HG03039 (cell line): ENCODE results near the gene RBP7.
"Not testable (repeated sequence)": the region's sequence is repeated elsewhere in the genome, so short reads cannot be mapped to it uniquely, and the experiment has no call there.

Source experiments
- ATAC-seq: cut with Tn5 transposase; IDR thresholded peaks from one replicate; pipeline ENCODE4 v1.9.1; 2021; ENCODE audit warnings: mild to moderate bottlenecking, moderate library complexity; ENCODE audit not compliant: unreplicated experiment

Gene RBP7

GRCh38 chr1:9996624-9997582 is at the start of gene RBP7:
Gene RBP7 (plus strand): TSS chr1:9997228. CDS start chr1:9997259, 31 bp downstream.
- ATAC-seq = no peak

- no peak for ATAC-seq
Observed at GRCh38 chr1:9957726-9958125, 39.3 kb upstream of the RBP7 start.

- ATAC-seq = no peak
Observed at GRCh38 chr1:9960011-9960410, 37.0 kb upstream of the RBP7 start.

- no peak for ATAC-seq
Observed at GRCh38 chr1:9960706-9961562, 36.1 kb upstream of the RBP7 start.

GRCh38 chr1:9984253-9984652 is 12.8 kb upstream of the RBP7 start:
- no peak for ATAC-seq

GRCh38 chr1:9985001-9985400 is 12.0 kb upstream of the RBP7 start:
- no peak for ATAC-seq

GRCh38 chr1:9989773-9990172 is 7.3 kb upstream of the RBP7 start:
- ATAC-seq = no peak

GRCh38 chr1:9990944-9991343 is 6.1 kb upstream of the RBP7 start:
- ATAC-seq = no peak

- ATAC-seq = no peak
Observed at GRCh38 chr1:9992910-9993309, 4.1 kb upstream of the RBP7 start.

GRCh38 chr1:9993561-9994075 is 3.4 kb upstream of the RBP7 start:
- no peak for ATAC-seq

GRCh38 chr1:10001016-10001665 is 4.1 kb downstream of the RBP7 start:
- no peak for ATAC-seq

GRCh38 chr1:10005248-10005647 is 8.2 kb downstream of the RBP7 start:
- ATAC-seq = not testable (repeated sequence)

- ATAC-seq = no peak
Observed at GRCh38 chr1:10007169-10007568, 10.1 kb downstream of the RBP7 start.

- ATAC-seq = no peak
Observed at GRCh38 chr1:10014016-10014415, 17.0 kb downstream of the RBP7 start.

GRCh38 chr1:10019561-10019960 is 22.5 kb downstream of the RBP7 start:
- ATAC-seq = no peak

GRCh38 chr1:10020086-10020485 is 23.1 kb downstream of the RBP7 start:
- no peak for ATAC-seq

- ATAC-seq = not testable (repeated sequence)
Observed at GRCh38 chr1:10020678-10021077, 23.6 kb downstream of the RBP7 start.

- not testable (repeated sequence) for ATAC-seq
Observed at GRCh38 chr1:10021992-10022391, 25.0 kb downstream of the RBP7 start.

- ATAC-seq = no peak
Observed at GRCh38 chr1:10022656-10023055, 25.6 kb downstream of the RBP7 start.

GRCh38 chr1:10025354-10025753 is 28.3 kb downstream of the RBP7 start:
- no peak for ATAC-seq

GRCh38 chr1:10027027-10027426 is 30.0 kb downstream of the RBP7 start:
- ATAC-seq = no peak
